KMS-11 (cell line): Measurements from ENCODE around the gene CDK5RAP2.

ENCODE experiments used
- H2AFZ ChIP-seq: fragments of 200-600 bp; sonication (generic); 2 replicates; pipeline ENCODE4 v1.6.1; 2016; ENCODE audit warnings: antibody characterized with exemption, mixed run types, low read depth
- H3K27ac ChIP-seq: fragments of 200-600 bp; sonication (generic); 2 replicates; pipeline ENCODE4 v1.6.1; 2016; ENCODE audit warnings: mild to moderate bottlenecking, mixed run types
- H3K27me3 ChIP-seq: fragments of 200-600 bp; sonication (generic); 2 replicates; pipeline ENCODE4 v1.6.1; 2017; ENCODE audit warnings: mild to moderate bottlenecking, low read depth, mixed run types, moderate library complexity; ENCODE audit not compliant: insufficient read depth
- H3K36me3 ChIP-seq: fragments of 200-600 bp; sonication (generic); 2 replicates; pipeline ENCODE4 v1.6.1; 2017; ENCODE audit warnings: mild to moderate bottlenecking, mixed run types; ENCODE audit not compliant: insufficient read depth
- H3K4me1 ChIP-seq: fragments of 200-600 bp; sonication (generic); 2 replicates; pipeline ENCODE4 v1.6.1; 2016; ENCODE audit warnings: mild to moderate bottlenecking, low read depth, mixed run types; ENCODE audit not compliant: poor library complexity, severe bottlenecking
- H3K4me2 ChIP-seq: fragments of 200-600 bp; sonication (generic); 2 replicates; pipeline ENCODE4 v1.7.0; 2016; ENCODE audit warnings: mild to moderate bottlenecking, mixed run types
- H3K4me3 ChIP-seq: fragments of 200-600 bp; sonication (generic); IDR thresholded peaks from 2 replicates; pipeline ENCODE4 v1.6.1; 2017; ENCODE audit warnings: low read depth, low read length, mixed read lengths; ENCODE audit not compliant: insufficient read depth
- H3K79me2 ChIP-seq: fragments of 200-600 bp; sonication (generic); 2 replicates; pipeline ENCODE4 v1.6.1; 2016; ENCODE audit warnings: low read depth, mixed run types; ENCODE audit not compliant: insufficient read depth
- H3K9ac ChIP-seq: fragments of 200-600 bp; sonication (generic); 2 replicates; pipeline ENCODE4 v1.6.1; 2016; ENCODE audit warnings: mild to moderate bottlenecking, mixed run types
- H4K20me1 ChIP-seq: fragments of 200-600 bp; sonication (generic); 2 replicates; pipeline ENCODE4 v1.6.1; 2016; ENCODE audit warnings: mild to moderate bottlenecking, mixed run types; ENCODE audit not compliant: insufficient read depth
- TF ChIP-seq, protein P1 (sequence below): fragments of 200-600 bp; sonication (generic); conservative IDR thresholded peaks from 2 replicates; pipeline ENCODE4 v1.6.1; 2017; ENCODE audit warnings: low read depth, mild to moderate bottlenecking, antibody characterized with exemption, low read length, moderate library complexity, mixed read lengths

Gene CDK5RAP2

DNA sequence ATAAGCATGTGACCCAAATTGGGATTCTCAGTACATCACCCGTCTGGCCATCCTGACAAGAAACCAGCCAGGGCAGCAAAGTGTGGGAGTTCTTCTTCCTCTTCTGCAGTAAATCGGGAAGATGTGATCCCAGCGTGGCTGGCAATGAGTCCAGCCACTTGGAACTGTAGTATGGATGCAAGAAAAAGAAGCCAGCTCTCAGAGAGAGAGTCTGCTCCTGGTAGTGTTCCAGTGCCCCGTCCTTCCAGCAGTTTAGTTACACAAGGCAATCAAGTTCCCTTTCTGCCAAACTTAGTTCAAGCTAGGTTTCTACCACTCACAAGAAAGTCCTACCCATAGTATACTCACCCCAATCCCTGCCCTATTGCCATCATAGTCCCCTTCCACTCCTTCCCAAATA lies 65.6 kb downstream of the CDK5RAP2 start:
- no peaks in the 10 kb centered on the region for H3K79me2 ChIP-seq
- no peak overlapping the region for H3K4me3 ChIP-seq
- no peak overlapping the region for H2AFZ ChIP-seq
- H3K4me2 ChIP-seq, result no peak overlapping the region
- no peaks in the 10 kb centered on the region for H3K27me3 ChIP-seq
- TF ChIP-seq, protein P1, sequence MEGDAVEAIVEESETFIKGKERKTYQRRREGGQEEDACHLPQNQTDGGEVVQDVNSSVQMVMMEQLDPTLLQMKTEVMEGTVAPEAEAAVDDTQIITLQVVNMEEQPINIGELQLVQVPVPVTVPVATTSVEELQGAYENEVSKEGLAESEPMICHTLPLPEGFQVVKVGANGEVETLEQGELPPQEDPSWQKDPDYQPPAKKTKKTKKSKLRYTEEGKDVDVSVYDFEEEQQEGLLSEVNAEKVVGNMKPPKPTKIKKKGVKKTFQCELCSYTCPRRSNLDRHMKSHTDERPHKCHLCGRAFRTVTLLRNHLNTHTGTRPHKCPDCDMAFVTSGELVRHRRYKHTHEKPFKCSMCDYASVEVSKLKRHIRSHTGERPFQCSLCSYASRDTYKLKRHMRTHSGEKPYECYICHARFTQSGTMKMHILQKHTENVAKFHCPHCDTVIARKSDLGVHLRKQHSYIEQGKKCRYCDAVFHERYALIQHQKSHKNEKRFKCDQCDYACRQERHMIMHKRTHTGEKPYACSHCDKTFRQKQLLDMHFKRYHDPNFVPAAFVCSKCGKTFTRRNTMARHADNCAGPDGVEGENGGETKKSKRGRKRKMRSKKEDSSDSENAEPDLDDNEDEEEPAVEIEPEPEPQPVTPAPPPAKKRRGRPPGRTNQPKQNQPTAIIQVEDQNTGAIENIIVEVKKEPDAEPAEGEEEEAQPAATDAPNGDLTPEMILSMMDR, result no peak
- no peak overlapping the region for H3K27ac ChIP-seq
- peaks cover 15% of the 10 kb centered on the region; the same call in 1 of the 2 replicates for H3K36me3 ChIP-seq
- H3K9ac ChIP-seq, result no peak overlapping the region
- no peaks in the 10 kb centered on the region for H4K20me1 ChIP-seq
- H3K4me1 ChIP-seq, result no peaks in the 10 kb centered on the region

DNA sequence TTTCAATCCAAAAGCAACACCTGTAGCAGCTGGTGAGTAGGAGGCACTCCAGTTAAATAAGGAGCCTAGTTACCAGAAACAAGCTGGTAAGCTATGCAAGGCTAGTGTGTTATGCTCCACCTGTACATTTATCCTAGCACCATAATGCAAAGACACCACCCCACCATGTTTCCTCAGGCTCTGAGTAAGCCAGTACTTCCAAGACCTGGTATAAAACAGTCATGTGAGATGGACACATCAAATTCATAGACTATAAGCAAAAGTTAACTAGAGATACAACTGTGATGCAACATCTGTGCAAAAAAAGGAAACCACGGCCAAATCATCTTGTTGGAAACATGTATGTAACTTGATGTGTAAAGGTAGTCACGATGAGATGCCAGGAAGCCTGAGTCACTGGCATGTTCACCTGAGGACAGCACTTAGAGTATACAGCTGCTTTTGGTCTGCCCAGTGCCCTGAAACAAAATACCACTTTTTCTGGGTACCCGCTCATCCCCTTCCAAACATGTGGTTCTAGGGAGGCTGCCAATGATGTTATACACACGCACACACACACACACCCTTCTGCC lies 66.1 kb downstream of the CDK5RAP2 start:
- TF ChIP-seq, protein P1, result no peak
- H2AFZ ChIP-seq, result no peak overlapping the region
- no peaks in the 10 kb centered on the region for H3K4me1 ChIP-seq
- H3K27ac ChIP-seq, result no peak overlapping the region
- H3K79me2 ChIP-seq, result no peaks in the 10 kb centered on the region; the same call in 1 of the 2 replicates
- no peak overlapping the region for H3K4me3 ChIP-seq
- no peaks in the 10 kb centered on the region for H3K27me3 ChIP-seq
- H3K9ac ChIP-seq, result no peak overlapping the region
- no peak overlapping the region for H3K4me2 ChIP-seq
- H3K36me3 ChIP-seq, result peaks cover 15% of the 10 kb centered on the region; the same call in 1 of the 2 replicates
- no peaks in the 10 kb centered on the region for H4K20me1 ChIP-seq

DNA sequence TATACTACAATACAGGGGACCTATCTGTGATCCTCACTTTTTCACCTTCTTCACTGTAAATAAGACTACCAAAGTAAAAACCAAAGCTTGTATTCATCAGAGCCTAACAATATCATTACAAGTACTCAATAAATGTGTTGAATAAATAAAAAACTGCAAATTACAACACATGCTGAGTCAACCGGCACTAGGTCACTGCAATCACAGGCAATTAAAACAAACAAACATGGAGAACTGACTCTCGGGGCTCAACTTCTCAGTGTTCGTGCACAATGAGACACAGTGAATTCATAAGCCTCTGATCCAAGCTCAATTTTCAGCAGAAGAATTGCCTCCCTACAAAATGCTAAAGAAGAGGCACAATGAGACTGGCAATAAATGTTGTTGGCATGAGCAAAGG lies 69.2 kb downstream of the CDK5RAP2 start:
- Histone ChIP-seq H3K27ac (no peak overlapping the region), H3K4me2 (no peak overlapping the region), H3K9ac (no peak overlapping the region), H2AFZ (no peak overlapping the region), H4K20me1 (no peaks in the 10 kb centered on the region), H3K4me1 (no peaks in the 10 kb centered on the region), H3K27me3 (no peaks in the 10 kb centered on the region), H3K4me3 (no peak overlapping the region), H3K36me3 (peaks cover 5% of the 10 kb centered on the region; the same call in 1 of the 2 replicates), H3K79me2 (no peaks in the 10 kb centered on the region; the same call in 1 of the 2 replicates)
- TF ChIP-seq, protein P1, result no peak

GRCh38 chr9:120507936-120508510 lies 71.9 kb downstream of the CDK5RAP2 start:
- H3K79me2 ChIP-seq, result no peaks in the 10 kb centered on the region; the same call in 1 of the 2 replicates
- H3K4me3 ChIP-seq, result no peak overlapping the region
- no peak overlapping the region for H3K4me2 ChIP-seq
- TF ChIP-seq, protein P1, result no peak
- H2AFZ ChIP-seq, result no peak overlapping the region
- no peaks in the 10 kb centered on the region for H3K4me1 ChIP-seq
- no peaks in the 10 kb centered on the region for H3K27me3 ChIP-seq
- no peak overlapping the region for H3K27ac ChIP-seq
- H3K9ac ChIP-seq, result no peak overlapping the region
- H3K36me3 ChIP-seq, result peaks cover 5% of the 10 kb centered on the region; the same call in 1 of the 2 replicates
- no peaks in the 10 kb centered on the region for H4K20me1 ChIP-seq
